ENCODE data around the gene TTLL11.

- TF ChIP-seq, protein P1, sequence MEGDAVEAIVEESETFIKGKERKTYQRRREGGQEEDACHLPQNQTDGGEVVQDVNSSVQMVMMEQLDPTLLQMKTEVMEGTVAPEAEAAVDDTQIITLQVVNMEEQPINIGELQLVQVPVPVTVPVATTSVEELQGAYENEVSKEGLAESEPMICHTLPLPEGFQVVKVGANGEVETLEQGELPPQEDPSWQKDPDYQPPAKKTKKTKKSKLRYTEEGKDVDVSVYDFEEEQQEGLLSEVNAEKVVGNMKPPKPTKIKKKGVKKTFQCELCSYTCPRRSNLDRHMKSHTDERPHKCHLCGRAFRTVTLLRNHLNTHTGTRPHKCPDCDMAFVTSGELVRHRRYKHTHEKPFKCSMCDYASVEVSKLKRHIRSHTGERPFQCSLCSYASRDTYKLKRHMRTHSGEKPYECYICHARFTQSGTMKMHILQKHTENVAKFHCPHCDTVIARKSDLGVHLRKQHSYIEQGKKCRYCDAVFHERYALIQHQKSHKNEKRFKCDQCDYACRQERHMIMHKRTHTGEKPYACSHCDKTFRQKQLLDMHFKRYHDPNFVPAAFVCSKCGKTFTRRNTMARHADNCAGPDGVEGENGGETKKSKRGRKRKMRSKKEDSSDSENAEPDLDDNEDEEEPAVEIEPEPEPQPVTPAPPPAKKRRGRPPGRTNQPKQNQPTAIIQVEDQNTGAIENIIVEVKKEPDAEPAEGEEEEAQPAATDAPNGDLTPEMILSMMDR (IDR thresholded peaks at IDR 0.05), result no peak
- TF ChIP-seq POLR2A (IDR thresholded peaks at IDR 0.05; ENCODE audit: low read depth) (no peak), EP300 (IDR thresholded peaks at IDR 0.05) (no peak)
Observed at GRCh38 chr9:121801579-121801978, 291.5 kb downstream of the TTLL11 start.

Data from esophagus muscularis mucosa (tissue), 4 donors.